Mesodermal cell (in vitro differentiated cells): ENCODE data around the gene TAPBPL.

Experiments used
- H3K27ac ChIP-seq: 2 replicates; pipeline ENCODE4 v1.7.0; 2013; ENCODE audit warnings: mild to moderate bottlenecking, low read depth, low read length, moderate library complexity; ENCODE audit not compliant: severe bottlenecking
- H3K36me3 ChIP-seq: 2 replicates; pipeline ENCODE4 v1.7.1; 2013; ENCODE audit warnings: mild to moderate bottlenecking, low read length, moderate library complexity; ENCODE audit not compliant: control insufficient read depth, insufficient read depth
- H3K4me1 ChIP-seq: one replicate; pipeline ENCODE4 v1.7.1; 2013; ENCODE audit warnings: mild to moderate bottlenecking, low read length; ENCODE audit not compliant: insufficient read depth, control insufficient read depth, poor library complexity, severe bottlenecking
- H3K4me3 ChIP-seq: 2 replicates; pipeline ENCODE4 v1.7.0; 2013; ENCODE audit warnings: low read length, control low read depth, mild to moderate bottlenecking; ENCODE audit not compliant: insufficient read depth, poor library complexity, severe bottlenecking; ENCODE audit errors: extremely low read depth
- H3K9me3 ChIP-seq: 2 replicates; pipeline ENCODE4 v1.7.1; 2013; ENCODE audit warnings: mild to moderate bottlenecking, low read length, moderate library complexity; ENCODE audit not compliant: control insufficient read depth
- WGBS, 2 experiments: methylation state at CpG; one replicate each; pipeline ENCODE4 v1.1.5; 2013; ENCODE audit warnings: missing lambda C conversion rate in 2 of 2; ENCODE audit not compliant: insufficient coverage in 2 of 2; 5-methylcytosine and 5-hydroxymethylcytosine counted together

TAPBPL gene

DNA sequence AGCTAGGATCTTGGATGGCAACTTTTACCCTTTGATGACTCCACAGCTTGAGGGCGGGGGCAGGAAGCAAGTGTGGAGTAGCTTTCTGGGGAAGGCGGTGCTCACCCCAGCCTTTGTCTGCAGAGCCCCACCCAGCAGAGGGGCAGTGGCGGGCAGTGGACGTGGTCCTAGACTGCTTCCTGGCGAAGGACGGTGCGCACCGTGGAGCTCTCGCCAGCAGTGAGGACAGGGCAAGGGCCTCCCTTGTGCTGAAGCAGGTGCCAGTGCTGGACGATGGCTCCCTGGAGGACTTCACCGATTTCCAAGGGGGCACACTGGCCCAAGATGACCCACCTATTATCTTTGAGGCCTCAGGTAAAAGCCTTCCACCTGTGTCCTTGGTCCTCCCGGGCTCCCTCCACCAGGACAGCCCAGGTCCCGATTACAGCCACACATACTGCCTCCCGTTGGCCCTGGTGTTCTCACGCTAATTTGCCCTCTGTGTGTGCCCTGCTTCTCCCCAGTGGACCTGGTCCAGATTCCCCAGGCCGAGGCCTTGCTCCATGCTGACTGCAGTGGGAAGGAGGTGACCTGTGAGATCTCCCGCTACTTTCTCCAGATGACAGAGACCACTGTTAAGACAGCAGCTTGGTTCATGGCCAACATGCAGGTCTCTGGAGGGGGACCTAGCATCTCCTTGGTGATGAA lies 1.2 kb downstream of the TAPBPL start:
- Histone ChIP-seq H3K9me3 (no peaks in the 10 kb centered on the region), H3K27ac (no peak overlapping the region), H3K36me3 (no peaks in the 10 kb centered on the region), H3K4me3 (no peak overlapping the region), H3K4me1 (peaks cover 17% of the 10 kb centered on the region)
- 94 to 95% methylated on average over 15 to 17 of the region's 17 CpGs for WGBS, 2 experiments

- no peaks in the 10 kb centered on the region for H3K9me3 ChIP-seq
- H3K4me3 ChIP-seq: no peak overlapping the region
- no peak overlapping the region for H3K27ac ChIP-seq
- H3K36me3 ChIP-seq: peaks cover 20% of the 10 kb centered on the region
- H3K4me1 ChIP-seq: peaks cover under 1% of the 10 kb centered on the region
- 93 to 95% methylated on average over 9 to 11 of the region's 12 CpGs for WGBS, 2 experiments
Observed at GRCh38 chr12:6457220-6457945, 5.5 kb downstream of the TAPBPL start.

DNA sequence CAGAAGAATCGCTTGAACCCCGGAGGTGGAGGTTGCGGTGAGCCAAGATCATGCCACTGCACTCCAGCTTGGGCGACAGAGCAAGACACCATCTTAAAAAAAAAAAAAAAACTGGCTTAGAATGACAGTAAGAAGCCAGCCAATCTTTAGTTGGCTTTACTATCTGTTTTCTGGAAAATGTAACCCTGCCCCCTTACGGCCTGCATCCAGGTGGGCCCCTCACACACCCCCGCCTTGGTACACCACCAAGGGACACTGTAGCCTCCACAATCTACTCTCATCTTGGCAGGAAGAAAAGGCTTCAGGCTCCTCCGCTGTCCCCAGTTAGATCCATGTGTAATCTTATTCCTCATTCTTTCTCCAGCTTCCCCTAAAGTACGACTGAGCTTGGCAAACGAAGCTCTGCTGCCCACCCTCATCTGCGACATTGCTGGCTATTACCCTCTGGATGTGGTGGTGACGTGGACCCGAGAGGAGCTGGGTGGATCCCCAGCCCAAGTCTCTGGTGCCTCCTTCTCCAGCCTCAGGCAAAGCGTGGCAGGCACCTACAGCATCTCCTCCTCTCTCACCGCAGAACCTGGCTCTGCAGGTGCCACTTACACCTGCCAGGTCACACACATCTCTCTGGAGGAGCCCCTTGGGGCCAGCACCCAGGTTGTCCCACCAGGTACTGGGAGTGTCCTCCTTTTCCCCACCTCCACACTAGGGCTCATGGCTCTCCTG lies 6.6 kb downstream of the TAPBPL start:
- 90 to 92% methylated on average over 11 to 13 of the region's 14 CpGs for WGBS, 2 experiments
- peaks cover 30% of the 10 kb centered on the region for H3K36me3 ChIP-seq

GRCh38 chr12:6459004-6459337 lies 7.1 kb downstream of the TAPBPL start:
- Histone ChIP-seq H3K27ac (no peak overlapping the region), H3K4me3 (no peak overlapping the region), H3K9me3 (no peaks in the 10 kb centered on the region), H3K36me3 (peaks cover 35% of the 10 kb centered on the region), H3K4me1 (no peaks in the 10 kb centered on the region)
- 90 to 92% methylated on average over 2 of the region's 2 CpGs for WGBS, 2 experiments

More for the DNA sequence above, 6.6 kb downstream of the TAPBPL start:
- no peak overlapping the region for H3K27ac ChIP-seq
- no peaks in the 10 kb centered on the region for H3K9me3 ChIP-seq
- H3K4me3 ChIP-seq: no peak overlapping the region
- no peaks in the 10 kb centered on the region for H3K4me1 ChIP-seq

- WGBS, 2 experiments: 92 to 99% methylated on average over 9 to 10 of the region's 10 CpGs
- H3K36me3 ChIP-seq: peaks cover 50% of the 10 kb centered on the region
Observed at GRCh38 chr12:6460751-6461371, 9.0 kb downstream of the TAPBPL start.

GRCh38 chr12:6461401-6462233 lies 9.8 kb downstream of the TAPBPL start:
- WGBS, 2 experiments: 89 to 96% methylated on average over 7 to 9 of the region's 15 CpGs
- Histone ChIP-seq H3K4me3 (no peak overlapping the region), H3K9me3 (no peaks in the 10 kb centered on the region), H3K36me3 (peaks cover 53% of the 10 kb centered on the region), H3K4me1 (no peaks in the 10 kb centered on the region), H3K27ac (no peak overlapping the region)

More at GRCh38 chr12:6460751-6461371, 9.0 kb downstream of the TAPBPL start:
- Histone ChIP-seq H3K27ac (no peak overlapping the region), H3K4me1 (no peaks in the 10 kb centered on the region), H3K4me3 (no peak overlapping the region), H3K9me3 (no peaks in the 10 kb centered on the region)

GRCh38 chr12:6462234-6462995 lies 10.6 kb downstream of the TAPBPL start:
- H3K4me3 ChIP-seq: no peak overlapping the region
- no peaks in the 10 kb centered on the region for H3K4me1 ChIP-seq
- peaks cover 54% of the 10 kb centered on the region for H3K36me3 ChIP-seq
- H3K27ac ChIP-seq: no peak overlapping the region
- no peaks in the 10 kb centered on the region for H3K9me3 ChIP-seq
- 95% methylated on average over 14 of the region's 14 CpGs for WGBS, 2 experiments

DNA sequence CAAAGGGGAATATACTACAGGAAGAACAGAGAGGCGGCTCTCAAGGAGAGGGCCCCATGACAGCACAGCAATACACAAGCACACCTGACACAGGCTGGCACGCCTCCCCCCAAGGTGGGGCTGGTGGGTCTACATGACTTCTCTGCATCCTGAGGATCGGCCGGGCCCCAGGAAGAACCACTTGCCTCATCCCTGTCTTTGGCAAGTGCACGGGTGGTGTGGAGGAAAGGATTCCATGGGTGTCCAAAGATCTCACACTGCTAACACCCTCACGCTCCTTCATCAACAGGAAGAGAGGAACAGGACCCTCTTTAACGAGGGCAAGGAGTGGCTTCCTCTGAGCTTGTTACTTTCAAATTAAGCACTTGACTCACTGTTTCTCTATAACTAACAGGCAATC lies 11.4 kb downstream of the TAPBPL start:
- Histone ChIP-seq H3K36me3 (peaks cover 56% of the 10 kb centered on the region), H3K4me1 (no peaks in the 10 kb centered on the region), H3K27ac (no peak overlapping the region), H3K9me3 (no peaks in the 10 kb centered on the region), H3K4me3 (no peak overlapping the region)
- 94 to 100% methylated on average over 1 to 5 of the region's 7 CpGs for WGBS, 2 experiments

DNA sequence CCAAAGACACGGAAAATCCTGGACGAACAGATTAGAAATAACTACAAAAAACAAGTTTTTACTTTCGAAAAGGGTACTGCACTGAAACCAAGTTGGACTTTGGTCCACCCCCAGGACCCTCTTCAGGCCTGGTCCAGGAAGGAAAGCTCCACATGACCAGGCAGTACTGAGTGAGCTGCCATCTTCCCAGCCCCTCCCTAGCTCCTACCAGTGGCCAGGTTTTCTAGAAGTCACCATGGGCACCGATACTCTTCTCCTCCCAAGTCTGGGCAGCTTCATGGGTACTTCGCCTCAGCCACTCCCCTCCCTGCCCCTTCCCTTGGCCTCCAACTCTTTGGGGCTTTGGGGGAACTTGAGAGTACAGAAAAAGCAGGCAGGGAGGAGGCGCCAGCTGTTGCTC lies 12.0 kb downstream of the TAPBPL start:
- Histone ChIP-seq H3K36me3 (peaks cover 58% of the 10 kb centered on the region), H3K4me3 (no peak overlapping the region), H3K9me3 (no peaks in the 10 kb centered on the region), H3K4me1 (no peaks in the 10 kb centered on the region), H3K27ac (no peak overlapping the region)
- WGBS, 2 experiments: 92 to 100% methylated on average over 2 to 4 of the region's 6 CpGs
